NOMO-1 treated with DMSO at 0.1 percent for 48 hours (cell line): Measurements from ENCODE around the gene ADORA3.

Experiments used
- DNase-seq: peaks from one replicate; lab custom pipeline; 2025; ENCODE audit not compliant: unreplicated experiment; lab: John Stamatoyannopoulos, UW

Gene ADORA3

GRCh38 chr1:111476214-111476613 lies 27.2 kb downstream of the ADORA3 start:
- DNase-seq: no peak

GRCh38 chr1:111475701-111476100 lies 27.7 kb downstream of the ADORA3 start:
- peak; percentile 21 for DNase-seq

DNA sequence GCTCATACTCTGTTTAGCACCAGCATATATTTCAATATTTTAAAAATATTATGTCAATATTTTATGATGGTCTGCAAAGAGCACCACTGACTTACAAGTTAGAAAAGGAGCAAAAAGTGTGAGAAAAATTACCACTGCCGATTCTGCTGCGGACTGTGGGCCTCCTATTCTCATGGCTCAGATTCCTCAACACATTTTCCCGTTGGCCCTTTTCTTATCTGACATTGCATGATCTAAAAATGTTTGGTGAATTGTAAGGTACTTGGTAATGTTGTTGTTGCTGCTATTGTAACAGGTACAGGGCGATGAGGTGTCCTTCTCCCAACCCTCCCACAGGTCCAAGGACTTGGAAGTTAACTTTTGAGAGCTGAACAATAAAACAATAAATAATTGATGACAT lies 28.9 kb downstream of the ADORA3 start:
- no peak for DNase-seq

DNA sequence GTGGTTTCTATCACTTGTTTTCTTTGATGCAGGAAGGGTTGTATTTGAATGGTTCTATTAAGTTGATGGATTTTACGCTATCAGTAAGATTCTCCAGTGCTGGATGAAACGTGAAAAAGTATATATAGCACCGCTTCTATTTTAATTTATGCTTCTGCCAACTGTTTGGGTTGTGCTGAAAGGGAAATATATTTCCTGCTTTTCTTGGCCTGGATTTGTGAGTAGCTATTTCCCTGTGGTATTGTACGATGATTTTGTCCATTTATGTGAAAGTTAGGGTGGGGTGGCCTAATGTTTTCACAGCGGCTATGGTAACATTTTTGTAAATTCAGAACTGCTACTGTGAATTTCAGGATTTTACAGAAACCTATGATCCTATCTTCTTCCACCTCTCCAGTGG lies 29.3 kb downstream of the ADORA3 start:
- DNase-seq: no peak

- no peak for DNase-seq
These were observed 31.9 kb downstream of the ADORA3 start for GRCh38 chr1:111471538-111471937.

DNA sequence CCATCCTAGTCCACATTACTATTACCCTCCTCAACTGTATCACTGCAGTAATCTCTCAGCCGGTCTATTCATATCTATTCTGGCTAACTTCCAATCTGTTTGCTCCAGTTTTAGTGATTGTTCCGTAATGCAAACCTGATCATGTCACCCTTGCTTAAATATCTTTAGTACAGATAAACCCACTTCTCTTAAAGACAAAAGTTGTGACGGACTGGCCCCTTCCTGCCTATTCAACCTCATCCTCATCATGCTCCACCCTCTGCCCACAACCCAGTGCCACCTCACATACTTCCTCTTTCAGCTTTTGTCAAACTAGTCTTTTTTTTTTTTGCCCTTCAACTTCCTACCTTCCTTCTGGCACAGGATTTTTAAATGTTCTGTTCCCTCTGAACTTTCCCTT lies 32.4 kb downstream of the ADORA3 start:
- DNase-seq: peak; percentile 99

- no peak for DNase-seq
These were observed 32.8 kb downstream of the ADORA3 start for GRCh38 chr1:111470596-111470995.

DNA sequence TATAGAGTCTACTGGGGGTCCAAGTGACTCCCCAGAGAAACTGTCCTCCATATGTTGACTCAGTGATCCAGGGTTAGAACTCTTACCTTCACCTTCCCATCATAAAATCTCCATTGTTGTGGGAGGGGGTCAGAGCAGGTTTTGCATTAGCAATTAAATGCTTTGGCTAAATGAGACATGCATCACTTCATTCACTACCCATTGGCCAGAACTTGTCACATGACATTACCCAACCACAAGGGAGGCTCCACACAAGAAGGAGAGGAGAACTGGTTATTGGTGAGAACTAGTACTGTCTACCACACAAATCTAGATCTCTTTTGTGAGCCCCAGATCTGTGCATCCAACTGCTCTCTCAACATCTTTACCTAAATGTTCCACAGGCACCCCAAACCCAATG lies 33.9 kb downstream of the ADORA3 start:
- no peak for DNase-seq

- DNase-seq: no peak
These were observed 34.7 kb downstream of the ADORA3 start for GRCh38 chr1:111468717-111469100.

- no peak for DNase-seq
These were observed 35.3 kb downstream of the ADORA3 start for GRCh38 chr1:111467865-111468716.

DNA sequence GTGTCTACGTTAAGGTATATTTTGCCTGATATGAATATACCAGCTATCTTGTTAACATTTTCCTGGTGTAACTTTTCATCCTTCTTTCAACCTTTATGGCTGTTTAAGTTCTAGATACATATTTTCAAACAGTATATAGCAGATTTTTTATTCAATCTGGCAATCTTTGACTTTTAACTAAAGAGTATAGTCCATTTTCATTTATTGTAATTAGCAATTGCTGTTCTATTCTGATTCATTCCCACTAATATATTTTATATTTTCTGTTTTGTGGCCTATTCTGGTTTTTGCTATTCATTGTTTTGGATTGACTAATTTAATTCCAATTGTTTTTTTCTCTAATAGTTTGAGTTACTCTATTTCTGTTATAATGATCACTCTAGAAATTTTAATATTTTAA lies 37.0 kb downstream of the ADORA3 start:
- no peak for DNase-seq

GRCh38 chr1:111465754-111466153 lies 37.7 kb downstream of the ADORA3 start:
- DNase-seq: no peak

DNA sequence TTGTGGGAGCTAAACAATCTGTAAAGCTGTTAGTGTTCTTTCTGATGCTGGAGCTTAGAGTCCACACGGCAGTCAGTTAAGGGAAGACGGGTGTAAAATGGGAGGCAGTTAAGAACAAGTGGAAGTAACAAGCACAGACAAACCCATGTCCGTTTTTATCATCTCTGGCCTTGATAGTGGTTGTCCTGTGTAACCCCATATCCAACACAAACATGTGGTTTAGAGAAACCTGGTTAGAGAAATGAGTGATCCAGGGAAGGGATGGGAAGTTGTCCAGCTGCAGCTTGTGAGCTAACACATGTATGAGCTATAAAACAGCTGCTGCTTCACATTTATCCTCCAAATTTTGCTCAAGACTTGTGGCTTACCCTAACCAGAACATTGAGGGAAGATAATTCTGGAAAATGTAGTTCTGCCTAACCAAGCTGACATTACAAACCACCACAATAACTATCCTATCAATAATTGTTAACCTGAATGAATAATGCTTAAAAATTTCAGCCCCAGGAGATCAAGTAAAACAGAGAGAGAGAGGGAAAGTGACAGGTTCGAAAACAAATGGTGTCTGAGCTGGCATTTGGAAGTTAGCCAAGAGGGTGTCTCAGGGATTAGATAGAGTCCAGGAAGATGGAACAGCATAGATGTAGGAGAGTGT lies 40.3 kb downstream of the ADORA3 start:
- no peak for DNase-seq

DNA sequence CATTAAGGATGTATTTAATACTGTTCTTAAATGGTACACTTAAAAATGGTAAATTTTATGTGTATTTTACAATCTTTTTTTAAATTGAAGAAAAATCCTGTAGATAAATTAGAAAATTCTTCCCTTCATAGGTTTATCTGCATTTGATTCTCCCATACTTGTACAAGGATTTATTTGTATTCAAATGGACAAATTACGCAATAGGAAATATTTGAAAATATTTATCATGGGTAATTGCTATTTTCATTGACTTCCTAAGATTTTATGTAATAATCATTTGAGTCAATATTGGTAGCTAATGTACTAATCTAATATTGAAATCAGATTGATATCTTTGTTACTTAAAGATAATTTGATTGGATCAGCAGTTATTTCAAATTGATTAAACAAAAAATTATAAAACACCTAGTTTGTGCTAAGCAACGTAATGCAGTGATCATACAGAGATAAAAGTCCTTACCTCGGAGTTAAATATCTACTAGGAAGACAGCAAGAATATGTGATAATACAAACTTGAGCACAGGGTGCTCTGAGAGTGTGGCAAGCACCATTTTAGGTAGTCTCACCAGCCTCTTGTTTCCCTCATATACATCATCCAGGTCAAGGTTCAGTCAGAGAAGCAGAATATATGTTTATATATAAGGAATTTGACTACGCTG lies 40.9 kb downstream of the ADORA3 start:
- DNase-seq: no peak

GRCh38 chr1:111461765-111462164 lies 41.7 kb downstream of the ADORA3 start:
- no peak for DNase-seq

GRCh38 chr1:111455642-111456031 lies 47.8 kb downstream of the ADORA3 start:
- no peak for DNase-seq

GRCh38 chr1:111454859-111455641 lies 48.4 kb downstream of the ADORA3 start:
- no peak for DNase-seq

DNA sequence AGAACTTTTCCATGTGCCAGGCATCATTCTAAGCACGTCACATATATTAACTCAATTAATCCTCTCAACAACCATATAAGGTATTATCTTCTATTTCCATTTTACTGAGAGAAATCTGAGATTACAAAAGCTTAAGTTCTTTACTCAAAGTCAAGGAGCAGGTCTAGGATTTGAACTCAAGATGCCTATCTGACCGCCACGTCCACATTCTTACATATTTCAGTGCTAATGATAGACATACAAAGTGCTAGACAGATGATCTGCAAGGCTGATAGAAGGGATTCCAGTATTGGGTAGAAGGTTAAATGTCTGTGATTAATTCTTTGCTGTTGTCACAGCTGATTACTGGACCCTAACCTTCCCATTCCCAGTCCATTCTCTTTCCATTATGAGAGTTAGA lies 49.7 kb downstream of the ADORA3 start:
- DNase-seq: no peak

DNA sequence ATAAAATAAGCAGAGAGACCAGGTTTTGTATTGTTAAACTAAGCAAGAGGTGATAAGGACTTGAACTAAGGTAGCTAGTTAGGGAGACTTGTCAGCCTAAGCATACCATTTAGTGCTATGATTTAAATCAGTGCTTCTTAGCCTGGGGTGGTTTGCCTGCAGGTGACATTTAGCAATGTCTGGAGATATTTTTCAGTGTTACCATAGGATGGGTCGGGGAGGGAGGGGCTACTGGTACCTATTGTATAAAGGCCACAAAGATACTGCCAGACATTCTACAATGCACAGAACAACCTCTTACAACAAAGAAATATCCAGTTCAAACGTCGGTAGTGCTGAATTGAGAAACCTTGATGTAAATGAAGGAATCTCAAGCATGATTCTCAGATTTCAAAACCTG lies 50.9 kb downstream of the ADORA3 start:
- no peak for DNase-seq

DNA sequence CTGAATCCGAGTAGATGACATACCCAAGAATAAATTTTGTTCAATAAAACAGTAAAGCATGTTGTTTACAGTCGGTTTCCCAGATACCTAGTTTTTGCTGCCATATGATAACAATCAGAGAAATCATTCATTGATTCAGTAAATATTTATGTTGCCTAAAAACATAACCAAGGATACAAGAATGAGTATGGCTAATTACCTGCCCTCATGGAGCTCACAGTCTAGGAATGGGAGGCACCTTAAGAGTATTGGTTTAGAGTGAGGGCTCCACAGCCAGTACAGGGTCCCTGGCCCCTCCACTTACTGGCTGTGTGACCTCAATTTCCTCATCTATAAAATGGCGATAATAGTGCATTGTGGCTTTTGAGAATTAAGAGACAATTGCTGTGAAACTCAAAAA lies 53.2 kb downstream of the ADORA3 start:
- no peak for DNase-seq

DNA sequence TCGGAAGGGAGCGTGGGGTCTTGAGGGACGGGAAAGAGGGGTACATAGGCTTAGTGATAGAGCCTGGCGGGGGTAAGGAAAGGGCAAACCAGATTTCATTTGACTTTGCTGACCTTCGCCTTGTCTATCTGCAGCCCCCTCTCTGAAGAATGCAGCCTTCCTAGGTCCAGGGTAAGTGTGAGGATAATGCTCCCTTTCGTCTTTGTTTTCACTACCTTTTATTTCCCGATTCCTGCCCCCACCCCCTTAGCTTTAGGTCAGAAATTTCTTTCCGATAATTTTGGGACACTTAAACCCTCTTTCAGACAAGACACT lies 53.8 kb downstream of the ADORA3 start:
- no peak for DNase-seq
